Stimulated activated CD8-positive, alpha-beta memory T cell treated with anti-CD3 and anti-CD28 coated beads, Interleukin-4, amount 100 ng/mL, for 4 hours (primary cell): ENCODE results near the gene CA10.

Source experiments
- DNase-seq, 2 donors: peaks; one replicate each; pipeline ENCODE4 v3.0.0-alpha.2; 2020; ENCODE audit warnings: low read depth in 2 of 2, low spot score in 1 of 2

CA10 gene

DNA sequence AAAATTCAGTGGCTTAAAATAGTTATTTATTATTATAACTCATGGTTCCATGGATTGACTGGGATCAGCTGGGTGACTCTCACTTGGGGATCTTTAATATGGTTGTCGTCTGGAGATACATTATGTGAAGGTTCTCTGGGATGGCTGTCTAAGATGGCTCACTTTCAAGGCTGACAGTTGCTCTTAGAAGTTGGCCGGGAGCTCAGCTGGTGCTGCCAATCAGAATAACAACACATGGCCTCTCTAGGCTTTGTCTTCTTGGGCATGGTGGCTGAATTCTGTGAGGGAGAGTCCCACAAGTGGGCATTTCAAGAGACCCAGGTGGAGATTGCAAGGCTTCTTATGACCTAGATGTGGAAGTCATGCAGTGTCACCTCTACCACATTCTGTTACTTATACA lies 269.7 kb downstream of the CA10 start:
- DNase-seq, result no peak

DNA sequence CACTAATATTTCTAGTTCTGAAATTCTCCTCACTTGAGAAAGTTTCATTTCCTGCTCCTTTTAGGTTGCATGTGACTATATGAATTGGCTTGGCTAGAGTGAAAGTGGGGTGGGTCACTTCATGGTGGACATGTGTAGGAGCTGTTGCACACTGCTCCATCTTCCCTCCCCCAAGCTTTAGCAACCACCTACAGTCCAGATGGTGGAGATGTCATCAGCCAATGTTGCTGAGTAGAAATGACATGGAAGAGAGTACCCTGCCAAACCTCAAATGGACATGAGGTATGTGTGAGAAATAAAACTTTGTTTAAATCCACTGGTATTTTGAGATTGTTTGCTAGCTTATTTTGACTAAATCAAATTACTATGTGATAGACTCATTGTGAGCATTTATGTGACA lies 281.5 kb downstream of the CA10 start:
- no peak for DNase-seq

DNA sequence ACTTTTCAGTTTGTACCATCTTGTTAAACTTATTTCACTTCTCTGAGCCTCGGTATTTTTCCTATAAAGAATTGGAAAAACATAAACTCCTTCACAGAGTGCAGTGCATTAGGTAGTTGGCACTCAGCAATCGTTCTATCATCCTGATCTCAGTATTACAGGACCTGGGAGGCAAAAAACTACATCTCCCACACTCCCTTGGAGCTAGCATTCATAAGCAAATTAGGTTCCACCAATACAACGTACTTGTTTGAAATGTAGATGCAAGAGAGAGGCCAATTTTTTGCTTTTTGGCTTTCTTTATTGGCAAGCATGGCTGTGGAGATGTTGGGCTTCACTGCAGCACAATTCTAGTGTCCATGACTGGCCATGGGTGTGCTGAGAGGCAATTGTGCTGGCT lies 285.2 kb downstream of the CA10 start:
- DNase-seq, result no peak

DNA sequence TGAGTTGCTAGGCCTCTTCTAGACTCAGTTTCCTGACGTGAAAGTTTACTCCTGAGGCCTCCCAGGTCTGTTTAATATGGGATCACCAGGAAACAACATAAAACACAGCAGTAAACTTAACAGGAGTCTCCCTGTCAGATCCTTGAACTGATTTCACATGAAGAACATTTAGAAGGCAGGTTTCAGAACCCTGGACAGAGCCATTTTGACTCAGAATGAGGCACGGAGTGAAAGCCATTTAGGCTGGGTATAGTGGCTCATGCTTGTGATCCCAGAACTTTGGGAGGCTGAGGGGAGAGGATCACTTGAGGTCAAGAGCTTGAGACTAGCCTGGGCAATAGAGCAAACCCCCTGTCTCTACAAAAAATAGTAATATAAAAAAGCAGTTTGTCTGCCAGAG lies 289.1 kb downstream of the CA10 start:
- DNase-seq, result no peak

DNA sequence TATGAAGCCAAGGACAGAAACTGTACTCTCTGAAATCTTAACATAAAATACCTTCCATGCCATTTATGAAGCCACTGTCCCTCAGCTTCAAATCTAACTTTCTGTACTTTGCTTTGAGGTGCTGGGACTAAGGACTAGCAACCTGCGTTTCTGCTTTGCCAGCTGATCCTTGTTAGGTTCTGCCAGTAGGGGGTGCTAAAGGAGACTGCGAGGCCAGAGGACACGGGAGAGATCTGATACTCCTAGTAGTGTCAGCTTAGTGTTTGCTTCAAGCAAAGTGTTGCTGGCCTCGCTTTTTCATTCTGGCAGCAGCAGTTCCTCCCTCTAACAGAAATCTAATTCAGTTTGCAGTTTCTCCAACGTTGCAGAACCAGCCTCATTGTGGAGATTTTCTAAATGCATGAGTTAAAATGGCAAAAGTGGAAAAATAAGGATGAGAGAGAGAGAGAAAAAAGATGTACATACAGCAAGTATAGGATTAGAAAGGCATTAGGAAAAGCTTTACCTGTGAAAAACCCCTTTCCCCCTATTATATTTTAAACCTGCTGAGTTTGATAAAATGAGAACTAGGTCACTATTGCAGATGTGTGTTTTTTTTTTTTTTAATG lies 297.5 kb downstream of the CA10 start:
- DNase-seq, result no peak

DNA sequence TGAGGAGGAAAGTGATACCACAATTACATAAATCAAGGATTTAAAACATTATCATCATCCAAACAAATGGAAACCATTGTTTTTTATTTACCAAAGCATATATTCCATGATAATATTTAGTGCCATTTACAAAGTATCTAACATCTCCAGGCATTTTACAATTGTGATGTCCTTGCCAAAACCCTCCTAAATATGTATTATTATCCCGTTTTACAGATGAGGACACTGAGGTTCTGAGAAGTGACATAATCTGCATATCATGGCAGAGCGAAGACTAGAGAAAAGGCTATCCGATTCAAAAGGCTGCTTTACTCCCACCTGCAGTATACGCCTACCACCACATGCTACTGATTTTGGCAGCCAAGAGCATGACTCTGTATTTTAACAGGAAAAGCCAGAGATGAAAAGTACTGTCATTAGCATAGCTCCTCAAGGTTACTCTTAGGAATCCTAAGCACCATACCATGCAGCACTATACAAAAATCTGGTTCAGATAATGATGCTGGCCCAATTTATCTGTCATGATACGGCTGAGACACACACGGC lies 301.4 kb downstream of the CA10 start:
- no peak for DNase-seq

DNA sequence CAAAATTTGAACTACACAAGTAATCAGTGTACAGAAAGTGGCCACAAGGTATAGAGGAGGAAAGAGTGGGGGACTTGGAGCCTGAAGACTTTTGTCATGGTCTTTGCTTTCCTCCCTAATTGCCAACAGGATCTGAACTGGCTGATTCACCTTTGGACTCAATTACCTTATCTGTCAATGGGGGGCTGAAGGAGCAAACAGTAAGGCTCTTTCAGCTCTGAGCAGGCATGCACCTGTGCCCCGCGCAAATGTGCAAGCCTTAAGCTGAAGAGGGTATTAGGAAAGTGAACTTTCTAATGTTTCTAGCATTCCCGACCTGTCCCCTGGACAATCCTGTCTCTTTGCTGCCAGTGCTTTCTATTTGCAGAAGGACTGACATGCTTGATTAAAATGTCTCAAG lies 302.7 kb downstream of the CA10 start:
- no peak for DNase-seq

DNA sequence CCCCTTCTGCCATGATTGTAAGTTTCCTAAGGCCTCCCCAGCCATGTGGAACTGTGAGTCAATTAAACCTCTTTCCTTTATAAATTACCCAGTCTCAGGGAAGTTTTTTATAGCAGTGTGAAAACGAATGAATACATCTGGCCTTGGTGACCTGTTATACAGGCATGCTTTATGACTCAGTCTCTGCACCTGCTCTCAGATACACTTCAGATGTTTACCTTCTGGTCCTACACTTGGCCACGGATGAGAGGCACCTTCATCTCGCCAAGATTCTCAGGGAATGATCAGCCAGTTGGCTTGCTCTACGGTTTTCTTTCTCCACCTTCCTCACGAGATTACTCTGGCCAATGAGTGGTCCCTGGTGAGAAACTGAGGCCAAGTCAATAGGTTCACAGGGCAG lies 304.7 kb downstream of the CA10 start:
- DNase-seq, result no peak

DNA sequence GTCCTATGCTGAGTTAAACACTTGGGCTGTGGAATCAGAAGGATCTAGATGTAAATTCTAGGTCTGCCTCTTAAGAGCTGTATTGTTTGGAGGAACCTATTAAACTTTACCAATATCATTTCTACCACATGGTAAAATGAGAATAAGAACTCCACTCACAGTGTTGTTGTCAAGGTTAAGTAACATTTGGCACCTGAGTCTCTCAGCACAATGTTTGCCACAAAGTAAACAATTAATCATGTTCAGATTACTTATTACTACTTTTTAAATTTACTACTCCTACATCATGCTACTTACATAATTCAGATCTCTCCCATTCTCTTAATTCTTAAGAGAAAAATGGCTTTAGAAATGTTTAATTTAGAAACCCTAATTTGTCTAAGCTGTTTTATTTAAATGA lies 305.9 kb downstream of the CA10 start:
- DNase-seq, result no peak

DNA sequence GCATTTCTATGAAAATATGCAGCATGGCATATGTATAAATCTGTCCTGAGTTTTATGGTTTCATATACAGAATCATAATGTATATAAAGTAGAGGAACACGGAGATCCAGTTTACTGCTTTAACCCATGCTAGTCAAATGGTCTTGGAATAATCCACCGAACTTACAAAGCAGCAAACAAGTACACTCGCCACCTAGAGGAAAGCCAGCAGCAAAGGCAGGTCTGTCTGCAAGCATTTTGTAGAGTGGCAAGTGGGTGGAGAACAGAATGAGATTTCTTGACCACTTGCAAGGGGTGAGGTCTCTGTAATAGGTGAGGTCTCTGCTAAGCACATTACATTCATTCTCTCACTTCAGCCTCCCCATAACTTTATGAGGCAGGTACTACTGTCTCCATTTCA lies 308.3 kb downstream of the CA10 start:
- DNase-seq, result no peak

DNA sequence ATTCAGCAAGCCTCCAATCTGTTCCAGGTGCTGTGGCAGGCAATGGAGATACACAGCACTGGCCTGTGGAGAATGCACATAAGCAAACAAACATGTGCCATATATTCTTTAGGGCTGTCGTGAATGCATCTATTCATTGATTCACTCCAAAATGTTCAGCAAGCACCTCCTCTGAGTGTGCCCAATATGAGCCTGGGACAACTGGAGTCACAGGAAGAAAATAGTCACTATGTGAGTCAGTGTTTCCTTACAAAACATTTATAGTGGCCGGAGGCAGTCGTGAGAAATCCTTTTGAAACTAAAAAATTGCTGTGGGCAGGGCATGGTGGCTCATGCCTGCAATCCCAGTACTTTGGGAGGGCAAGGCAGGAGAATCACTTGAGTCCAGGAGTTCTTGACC lies 310.1 kb downstream of the CA10 start:
- no peak for DNase-seq

DNA sequence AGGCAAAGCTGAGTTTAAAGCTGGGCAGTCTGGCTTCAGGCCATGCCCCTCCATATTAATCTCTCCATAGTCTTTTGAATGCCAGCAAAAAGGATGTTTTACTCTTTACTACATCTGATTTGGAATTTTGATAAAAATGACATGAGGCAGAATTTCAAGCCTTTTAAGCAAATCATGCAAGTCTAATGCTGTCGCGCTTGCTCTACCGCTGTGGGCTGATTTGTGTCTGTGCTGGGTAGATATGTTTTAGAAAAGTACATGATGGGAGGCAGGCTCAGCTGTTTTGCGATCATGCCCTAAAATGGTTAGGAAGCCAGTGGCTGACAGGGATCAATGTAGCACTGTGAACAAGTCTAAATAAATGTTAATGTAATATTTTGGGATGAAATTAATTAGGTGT lies 311.9 kb downstream of the CA10 start:
- no peak for DNase-seq

DNA sequence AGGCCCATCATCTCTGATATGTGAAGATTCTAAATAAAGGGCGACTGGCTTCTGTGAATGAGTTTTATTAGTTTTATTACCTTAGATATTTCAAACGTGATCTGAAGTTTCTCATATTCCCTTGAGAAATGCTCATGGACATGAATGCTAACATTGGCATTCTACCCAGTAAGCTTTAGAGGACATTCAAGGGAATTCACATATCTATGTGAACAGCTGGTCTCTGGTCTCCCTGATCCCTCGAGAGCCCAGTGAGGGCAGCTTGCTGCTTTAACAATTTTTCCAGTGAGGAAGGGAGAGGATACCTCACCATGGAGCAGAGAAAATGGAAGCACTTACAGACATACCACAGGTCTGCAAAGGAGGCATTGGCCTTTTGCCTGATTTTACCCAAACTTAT lies 312.7 kb downstream of the CA10 start:
- DNase-seq, result no peak

DNA sequence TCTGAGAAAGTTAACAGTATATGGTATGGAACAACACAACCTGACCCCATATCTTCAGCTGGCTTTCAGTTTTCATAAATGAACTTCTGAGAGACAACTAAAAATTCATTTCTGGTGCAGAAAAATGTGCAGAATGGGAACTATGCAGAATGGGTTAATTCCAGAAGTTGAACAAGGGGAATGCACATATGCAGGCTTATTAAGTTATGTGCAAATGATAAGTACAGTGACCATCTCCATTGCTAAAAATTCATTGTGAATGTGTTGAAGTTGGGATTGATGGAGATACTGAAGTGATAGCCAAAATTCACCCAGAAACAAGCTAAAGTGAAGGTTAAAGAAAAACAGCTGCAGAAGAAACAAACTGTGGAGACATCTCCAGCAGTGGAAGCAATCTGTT lies 315.8 kb downstream of the CA10 start:
- DNase-seq, result no peak

DNA sequence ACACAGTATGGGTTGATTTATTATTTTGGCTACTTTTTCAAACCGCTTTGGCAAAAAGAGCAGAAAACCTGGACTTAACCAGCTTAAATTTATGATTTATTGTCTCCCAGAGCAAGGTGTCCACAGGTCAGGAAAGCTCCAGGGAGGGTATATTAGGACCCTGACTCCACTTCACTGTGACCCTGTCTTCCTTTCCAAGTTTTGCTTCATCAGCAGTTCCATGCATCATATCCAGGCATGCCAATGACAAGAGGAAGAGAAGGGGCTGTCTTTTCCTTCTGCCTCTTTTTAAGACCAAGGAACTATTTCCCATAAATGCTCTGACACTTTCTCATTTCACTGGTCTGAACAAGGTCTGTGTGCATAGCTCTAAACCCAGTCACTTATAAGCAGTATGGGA lies 316.8 kb downstream of the CA10 start:
- no peak for DNase-seq

DNA sequence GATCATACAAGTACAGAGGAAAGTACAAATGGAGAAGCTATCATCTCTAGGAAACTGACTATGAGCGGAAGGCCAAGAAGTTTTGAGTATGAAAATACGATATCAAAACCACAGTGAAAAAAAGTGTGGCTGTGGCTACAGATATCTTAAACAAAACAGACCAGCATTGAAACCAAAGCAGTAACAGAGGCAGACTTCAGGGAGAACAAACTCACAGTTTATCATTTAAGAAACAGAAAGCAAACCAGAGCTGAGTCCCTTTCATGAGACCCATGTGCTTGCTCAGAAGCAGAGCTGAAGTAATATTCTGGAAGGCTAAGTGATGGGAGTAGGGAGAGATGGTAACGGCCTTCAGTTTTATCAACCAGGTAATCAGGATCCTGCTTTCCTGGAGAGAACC lies 317.8 kb downstream of the CA10 start:
- no peak for DNase-seq

DNA sequence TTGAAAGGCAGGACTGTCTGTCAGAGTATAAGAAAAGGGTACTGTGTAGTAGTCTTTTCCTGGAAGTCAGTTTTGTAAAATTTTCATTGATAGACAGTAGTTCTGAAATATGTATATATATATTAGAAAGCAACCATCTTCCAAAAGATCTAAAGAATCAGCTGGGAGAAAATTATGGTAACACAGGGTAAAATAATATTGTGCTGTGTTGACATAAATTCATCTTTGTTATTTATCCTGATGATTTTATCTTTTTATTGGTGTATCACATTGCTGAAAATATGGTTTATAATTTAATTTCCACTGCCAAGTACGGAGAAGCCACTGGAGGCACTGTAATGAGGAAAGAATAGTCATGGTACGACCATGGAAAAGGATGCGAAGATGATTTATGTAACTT lies 324.9 kb downstream of the CA10 start:
- DNase-seq, result no peak

DNA sequence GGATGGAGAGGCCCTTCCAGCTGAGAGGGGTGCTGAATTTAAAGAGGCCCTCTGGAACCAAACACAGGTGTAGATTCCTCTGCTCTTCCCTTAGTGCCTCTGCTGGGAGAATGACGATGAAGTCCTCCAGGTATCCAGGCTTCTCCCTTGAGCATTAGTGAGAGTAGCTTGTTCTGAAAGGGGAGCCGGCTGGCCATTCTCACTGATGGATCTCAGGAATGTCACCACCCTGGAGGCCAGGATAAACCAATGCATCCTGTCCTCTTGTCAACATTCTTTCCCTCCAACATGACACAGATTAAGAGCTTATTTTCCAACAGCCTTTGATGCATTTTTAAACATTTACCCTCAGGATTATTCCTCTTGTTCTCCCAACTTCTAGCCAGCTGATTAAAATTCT lies 325.5 kb downstream of the CA10 start:
- no peak for DNase-seq

DNA sequence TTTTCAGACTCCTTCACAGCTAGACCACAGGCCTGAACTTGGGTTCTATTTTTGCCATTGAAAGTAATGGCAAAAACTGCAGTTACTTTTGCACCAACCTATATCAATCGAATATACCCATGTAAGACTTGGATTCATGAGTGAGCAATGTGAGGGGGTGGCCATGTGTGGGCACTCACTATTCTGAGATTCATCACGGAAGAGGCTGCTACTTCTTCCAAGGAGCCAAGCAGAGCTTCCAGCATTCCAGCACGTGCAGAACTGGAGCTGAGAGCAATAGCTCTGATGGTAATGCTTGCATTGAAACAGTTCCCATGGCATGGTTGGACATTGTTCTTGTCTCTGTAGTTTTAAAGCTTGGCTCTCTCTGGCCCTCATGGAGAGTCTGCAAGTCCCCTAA lies 327.6 kb downstream of the CA10 start:
- no peak for DNase-seq

DNA sequence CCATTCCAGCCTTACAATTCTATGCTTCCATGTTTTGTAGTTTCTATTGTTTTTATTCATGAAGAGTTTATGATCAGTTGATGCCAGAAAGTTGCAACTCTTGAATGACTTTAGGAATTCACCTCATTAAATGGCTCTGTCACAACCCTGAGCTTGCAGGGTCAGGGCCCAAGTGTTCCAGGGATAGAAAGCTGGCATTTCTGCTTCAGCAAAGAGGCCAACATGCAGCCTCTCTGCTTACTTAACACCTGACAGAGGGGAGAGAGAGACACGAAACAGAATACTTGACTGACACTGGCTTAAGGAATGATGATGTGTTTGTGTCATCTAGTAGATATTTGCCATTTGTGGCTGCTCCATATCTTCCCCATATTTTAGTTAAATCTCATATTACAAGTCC lies 328.1 kb downstream of the CA10 start:
- DNase-seq, result no peak

DNA sequence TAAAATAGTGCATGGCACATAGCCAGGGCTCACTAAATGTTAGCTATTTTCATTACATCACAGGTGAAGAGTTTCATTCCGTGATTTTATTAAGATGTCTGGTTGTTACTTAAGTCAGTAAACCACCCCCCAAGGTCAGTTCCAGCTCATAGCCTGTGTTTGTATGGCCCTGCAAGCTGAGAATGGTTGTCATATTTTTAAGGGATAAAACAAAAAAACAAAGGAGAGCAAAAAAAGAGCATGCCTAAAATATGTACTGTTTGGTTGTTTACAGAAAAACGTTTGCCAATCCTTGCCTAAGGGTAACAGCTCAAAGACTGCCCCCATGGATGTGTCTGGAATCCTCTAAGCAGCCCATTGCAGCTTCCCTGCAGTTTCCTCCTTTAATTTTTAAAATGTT lies 329.6 kb downstream of the CA10 start:
- DNase-seq, result no peak

DNA sequence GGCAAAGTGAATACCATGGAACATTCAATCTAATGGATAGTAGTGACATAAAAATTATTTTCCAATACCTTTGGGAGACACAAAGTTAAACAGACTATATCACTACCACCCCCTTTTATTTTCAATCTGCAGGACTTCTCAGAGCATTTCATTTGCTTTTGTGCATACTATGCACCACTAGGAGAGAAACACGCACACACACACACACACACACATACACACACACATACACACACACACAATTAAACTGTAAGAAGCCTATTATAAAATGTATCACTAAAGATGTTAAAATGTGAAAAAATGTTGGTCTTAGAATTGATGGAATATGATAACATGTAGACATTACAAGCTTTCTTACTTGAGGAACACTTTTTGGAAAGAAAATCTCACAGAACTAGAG lies 331.4 kb downstream of the CA10 start:
- DNase-seq, result no peak

DNA sequence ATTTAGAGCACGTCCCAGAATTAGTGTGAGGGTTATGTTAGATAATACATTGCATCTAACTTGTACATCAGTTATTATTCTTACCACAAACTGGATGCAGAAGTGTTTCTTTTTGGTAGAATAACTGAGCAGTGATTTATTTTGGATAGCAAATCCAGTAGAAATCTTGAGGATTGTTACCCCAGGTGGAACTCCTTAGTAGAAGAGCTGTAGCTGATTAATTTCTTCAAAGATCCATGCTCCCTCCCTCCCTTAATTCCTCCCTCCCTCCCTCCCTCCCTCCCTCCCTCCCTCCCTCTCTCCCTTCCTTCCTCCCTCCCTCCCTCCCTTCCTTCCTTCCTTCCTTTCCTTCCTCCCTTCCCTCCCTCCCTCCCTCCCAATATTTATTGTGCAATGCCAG lies 337.7 kb downstream of the CA10 start:
- DNase-seq, result no peak

DNA sequence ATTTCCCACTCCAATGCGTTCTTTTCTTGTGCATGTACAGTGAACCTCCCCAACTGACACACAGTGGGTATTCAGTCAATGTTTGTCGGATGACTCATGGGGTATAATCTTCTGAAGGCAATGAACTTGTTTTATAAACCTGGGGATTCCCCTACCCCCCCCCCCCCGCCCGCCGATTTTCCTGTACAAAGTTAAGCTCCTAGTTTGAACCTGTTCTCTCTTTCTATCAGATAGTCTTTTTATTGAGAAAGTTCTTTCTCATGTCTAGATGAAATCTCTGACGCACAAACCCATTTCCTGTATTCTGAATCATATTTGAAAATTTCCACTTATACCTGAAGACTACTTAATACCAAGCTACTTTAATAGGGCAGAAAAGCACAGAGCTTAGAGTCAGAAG lies 338.3 kb downstream of the CA10 start:
- DNase-seq, result no peak
